ENCODE data around the gene MTHFD1.

- TF ChIP-seq POLR2AphosphoS5 (IDR thresholded peaks at IDR 0.05; ENCODE audit: low read depth, low read length) (no peak), SPI1 (IDR thresholded peaks at IDR 0.05; ENCODE audit: low read depth, low read length) (no peak), TAF1 (IDR thresholded peaks at IDR 0.05; ENCODE audit: low read depth, low read length) (no peak), POLR2A (IDR thresholded peaks at IDR 0.05; ENCODE audit: low read depth, low read length) (no peak), PAX5 (IDR thresholded peaks at IDR 0.05; ENCODE audit: insufficient read depth, low read length, severe bottlenecking) (no peak)
Observed at GRCh38 chr14:64409126-64409920, 21.2 kb downstream of the MTHFD1 start.
